PC-3 (cell line): ENCODE results near the gene DTL.

Experiments used
- CTCF ChIP-seq: fragments of 300-600 bp; sonication (generic); conservative IDR thresholded peaks from 2 replicates; pipeline ENCODE4 v1.5.1; 2017; ENCODE audit warnings: antibody characterized with exemption, low read depth, mild to moderate bottlenecking, low read length
- EZH2 ChIP-seq: fragments of 300-600 bp; sonication (generic); IDR thresholded peaks from one replicate; pipeline ENCODE4 v1.6.1; 2017; ENCODE audit warnings: antibody characterized with exemption, mild to moderate bottlenecking, low read length; ENCODE audit not compliant: unreplicated experiment

- TF ChIP-seq CTCF (no peak), EZH2 (no peak)
Observed at GRCh38 chr1:212108187-212108586, 72.6 kb downstream of the DTL start.
